IMR-90 (cell line): ENCODE results near the gene UMODL1. TPM values are rescaled to one million over a fixed set of nuclear protein-coding genes. Genes with fewer than 3 reads are reported as not detected.

ENCODE experiments used
- ATAC-seq: fragments of 200-7000 bp; cut with Tn5 transposase; 2 replicates; pipeline ENCODE4 v1.9.1; 2020; ENCODE audit warnings: low read depth, mild to moderate bottlenecking, moderate library complexity
- BruUV-seq: library from RNA; stranded (reverse); fragments of 400-500 nt; replicated peaks from 2 replicates; lab custom pipeline; 2021; lab: Mats Ljungman, UMichigan
- CTCF ChIA-PET: fragments of 300-600 bp; formaldehyde crosslinking; extraction: SDS; loops from one replicate; lab custom pipeline; 2021; ENCODE audit warnings: antibody characterized with exemption; lab: Yijun Ruan, JAX
- POLR2A ChIA-PET: fragments of 300-600 bp; sonication (Branson Sonifier 250); formaldehyde crosslinking; loops from one replicate; lab custom pipeline; 2022; ENCODE audit warnings: antibody characterized with exemption; ENCODE audit not compliant: unreplicated experiment; lab: Charles Lee
- DNase-seq: peaks from one replicate; pipeline ENCODE4 v3.0.0; 2013
- H2AFZ ChIP-seq: replicated peaks from 2 replicates; pipeline ENCODE3; 2013; ENCODE audit warnings: low read length, mild to moderate bottlenecking; ENCODE audit not compliant: poor library complexity
- H2AK5ac ChIP-seq: 2 replicates; pipeline ENCODE4 v1.6.1; 2013; ENCODE audit warnings: low read depth, low read length, inconsistent platforms
- H2AK9ac ChIP-seq: replicated peaks from 2 replicates; pipeline ENCODE3; 2013; ENCODE audit warnings: mild to moderate bottlenecking, low read depth, low read length, moderate library complexity; ENCODE audit not compliant: poor library complexity
- H2BK120ac ChIP-seq: 2 replicates; pipeline ENCODE4 v1.6.1; 2013; ENCODE audit warnings: low read depth, low read length, inconsistent platforms
- H2BK15ac ChIP-seq: 3 replicates; pipeline ENCODE4 v1.6.1; 2013; ENCODE audit warnings: low read depth, low read length, inconsistent platforms
- H2BK20ac ChIP-seq: 2 replicates; pipeline ENCODE4 v1.6.1; 2013; ENCODE audit warnings: low read depth, mild to moderate bottlenecking, inconsistent platforms, low read length, moderate library complexity
- H2BK5ac ChIP-seq: 2 replicates; pipeline ENCODE4 v1.6.1; 2013; ENCODE audit warnings: mild to moderate bottlenecking, low read depth, low read length, inconsistent platforms; ENCODE audit not compliant: poor library complexity, severe bottlenecking
- H3K14ac ChIP-seq: replicated peaks from 2 replicates; pipeline ENCODE4 v1.6.1; 2013; ENCODE audit warnings: low read depth, low read length, inconsistent platforms
- H3K18ac ChIP-seq: 2 replicates; pipeline ENCODE4 v1.6.1; 2013; ENCODE audit warnings: low read depth, low read length, control low read depth
- H3K23ac ChIP-seq: 2 replicates; pipeline ENCODE4 v1.6.1; 2013; ENCODE audit warnings: low read depth, low read length, inconsistent platforms
- H3K27ac ChIP-seq: 2 replicates; pipeline ENCODE4 v1.5.1; 2013; ENCODE audit warnings: mild to moderate bottlenecking, control low read depth, low read length; ENCODE audit not compliant: insufficient read depth
- H3K27me3 ChIP-seq: 2 replicates; pipeline ENCODE4 v1.6.1; 2013; ENCODE audit warnings: low read length; ENCODE audit not compliant: control insufficient read depth, insufficient read depth
- H3K36me3 ChIP-seq: 2 replicates; pipeline ENCODE4 v1.6.1; 2013; ENCODE audit warnings: low read length, mixed read lengths; ENCODE audit not compliant: control insufficient read depth, insufficient read depth
- H3K4ac ChIP-seq: 2 replicates; pipeline ENCODE4 v1.6.1; 2013; ENCODE audit warnings: low read depth, low read length, inconsistent platforms
- H3K4me1 ChIP-seq: 2 replicates; pipeline ENCODE4 v1.6.1; 2013; ENCODE audit warnings: low read length, mixed read lengths; ENCODE audit not compliant: control insufficient read depth, insufficient read depth
- H3K4me2 ChIP-seq: 2 replicates; pipeline ENCODE4 v1.6.1; 2013; ENCODE audit warnings: low read depth, mild to moderate bottlenecking, control low read depth, low read length, moderate library complexity
- H3K4me3 ChIP-seq: 2 replicates; pipeline ENCODE4 v1.5.1; 2013; ENCODE audit warnings: low read depth, mild to moderate bottlenecking, control low read depth, low read length, moderate library complexity; ENCODE audit not compliant: insufficient read depth
- H3K56ac ChIP-seq: 2 replicates; pipeline ENCODE4 v1.6.1; 2013; ENCODE audit warnings: low read length, inconsistent platforms; ENCODE audit not compliant: insufficient read depth; ENCODE audit errors: extremely low read depth
- H3K79me1 ChIP-seq, 2 experiments: 2 replicates each; pipeline ENCODE4 v1.6.1; 2013; ENCODE audit warnings: low read length in 2 of 2, inconsistent platforms in 1 of 2, low read depth in 1 of 2
- H3K9ac ChIP-seq: 2 replicates; pipeline ENCODE4 v1.6.1; 2013; ENCODE audit warnings: low read depth, low read length, control low read depth
- H3K9me1 ChIP-seq: 2 replicates; pipeline ENCODE4 v1.6.1; 2013; ENCODE audit warnings: low read length, inconsistent platforms; ENCODE audit not compliant: insufficient read depth
- H3K9me3 ChIP-seq: 2 replicates; pipeline ENCODE4 v1.6.1; 2013; ENCODE audit warnings: low read length; ENCODE audit not compliant: control insufficient read depth, insufficient read depth
- H4K20me1 ChIP-seq: 2 replicates; pipeline ENCODE4 v1.6.1; 2013; ENCODE audit warnings: low read length, inconsistent platforms; ENCODE audit not compliant: insufficient read depth
- H4K5ac ChIP-seq: 2 replicates; pipeline ENCODE4 v1.6.1; 2013; ENCODE audit warnings: mild to moderate bottlenecking, low read depth, low read length, control low read depth
- H4K8ac ChIP-seq, 2 experiments: 2 replicates each; pipeline ENCODE4 v1.6.1; 2013; ENCODE audit warnings: low read depth in 2 of 2, low read length in 2 of 2, control low read depth in 1 of 2, inconsistent platforms in 1 of 2
- H4K91ac ChIP-seq: 2 replicates; pipeline ENCODE4 v1.6.1; 2013; ENCODE audit warnings: low read depth, low read length, inconsistent platforms; ENCODE audit not compliant: insufficient read depth
- BHLHE40 ChIP-seq: fragments of 150-350 bp; IDR thresholded peaks from 2 replicates; pipeline ENCODE4 v1.6.1; 2016; ENCODE audit warnings: mild to moderate bottlenecking, low read depth, low read length
- CEBPB ChIP-seq: IDR thresholded peaks from 2 replicates; pipeline ENCODE4 v1.6.1; 2012; ENCODE audit warnings: low read depth, low read length, improper control_type of control experiment
- CHD1 ChIP-seq: IDR thresholded peaks from 2 replicates; pipeline ENCODE4 v1.6.1; 2012; ENCODE audit warnings: low read depth, low read length, improper control_type of control experiment
- CTCF ChIP-seq: conservative IDR thresholded peaks from 2 replicates; pipeline ENCODE4 v1.5.1; 2012; ENCODE audit warnings: mild to moderate bottlenecking, low read depth, low read length, improper control_type of control experiment
- ELK1 ChIP-seq: fragments of 150-350 bp; IDR thresholded peaks from 2 replicates; pipeline ENCODE4 v1.6.1; 2016; ENCODE audit warnings: low read depth, mild to moderate bottlenecking, low read length, moderate library complexity, borderline replicate concordance
- FOS ChIP-seq: fragments of 150-350 bp; IDR thresholded peaks from 2 replicates; pipeline ENCODE4 v1.6.1; 2016; ENCODE audit warnings: low read depth, low read length
- MAFK ChIP-seq: IDR thresholded peaks from 2 replicates; pipeline ENCODE4 v1.6.1; 2012; ENCODE audit warnings: low read depth, low read length, improper control_type of control experiment
- MAZ ChIP-seq: IDR thresholded peaks from 2 replicates; pipeline ENCODE4 v1.6.1; 2012; ENCODE audit warnings: low read depth, mild to moderate bottlenecking, low read length, improper control_type of control experiment, moderate library complexity, borderline replicate concordance
- MXI1 ChIP-seq: IDR thresholded peaks from 2 replicates; pipeline ENCODE4 v1.6.1; 2012; ENCODE audit warnings: low read depth, mild to moderate bottlenecking, low read length, moderate library complexity, borderline replicate concordance
- NFE2L2 ChIP-seq: fragments of 150-350 bp; IDR thresholded peaks from 2 replicates; pipeline ENCODE4 v1.6.1; 2016; ENCODE audit warnings: low read depth, mild to moderate bottlenecking, low read length
- POLR2A ChIP-seq: IDR thresholded peaks from 2 replicates; pipeline ENCODE4 v1.6.1; 2012; ENCODE audit warnings: mild to moderate bottlenecking, low read depth, low read length
- RAD21 ChIP-seq: IDR thresholded peaks from 2 replicates; pipeline ENCODE4 v1.6.1; 2012; ENCODE audit warnings: low read length, improper control_type of control experiment
- RCOR1 ChIP-seq: IDR thresholded peaks from 2 replicates; pipeline ENCODE4 v1.6.1; 2012; ENCODE audit warnings: mild to moderate bottlenecking, low read length, improper control_type of control experiment; ENCODE audit not compliant: insufficient replicate concordance
- RFX5 ChIP-seq: IDR thresholded peaks from 2 replicates; pipeline ENCODE4 v1.8.0; 2012; ENCODE audit warnings: low read depth, mild to moderate bottlenecking, low read length, moderate library complexity
- SMC3 ChIP-seq: fragments of 150-350 bp; IDR thresholded peaks from 2 replicates; pipeline ENCODE4 v1.6.1; 2016; ENCODE audit warnings: low read depth, mild to moderate bottlenecking, antibody characterized with exemption, low read length, moderate library complexity
- USF2 ChIP-seq: fragments of 150-350 bp; IDR thresholded peaks from 2 replicates; pipeline ENCODE4 v1.6.1; 2017; ENCODE audit warnings: mild to moderate bottlenecking, antibody characterized with exemption, low read length, low read depth
- WGBS, 2 experiments: methylation state at CpG; one replicate each; pipeline versions ENCODE4 v1.1.5 to v1.1.7; 2013; ENCODE audit warnings: missing lambda C conversion rate in 2 of 2; ENCODE audit not compliant: insufficient read length in 1 of 2; ENCODE audit errors: extremely low coverage in 2 of 2; 5-methylcytosine and 5-hydroxymethylcytosine counted together
- dilution Hi-C: fragments of 300-500 bp; cut with HindIII; formaldehyde crosslinking; loops from one replicate; pipeline ENCODE4 v1.14.3; 2018; ENCODE audit warnings: low sequenced_read_pairs; ENCODE audit not compliant: unreplicated experiment
- in situ Hi-C: fragments of 300-500 bp; cut with MboI; formaldehyde crosslinking; loops from 3 replicates; pipeline ENCODE4 v1.14.3; 2019; ENCODE audit warnings: low sequenced_read_pairs, inconsistent platforms, mixed read lengths
- intact Hi-C: fragments of 100-400 bp; cut with micrococcal nuclease; formaldehyde crosslinking; loops from 2 replicates; pipeline ENCODE4 v1.10.0; 2022
- polyA plus RNA-seq, 3 experiments: library from polyadenylated mRNA; depleted of rRNA; stranded (reverse); fragments of >200 nt; gene quantifications; 2 replicates each; pipeline ENCODE4 v1.2.3, GENCODE V29; 2012; ENCODE audit warnings: low replicate concordance in 1 of 3
- total RNA-seq: library from RNA; depleted of rRNA; stranded (reverse); fragments of >200 nt; gene quantifications from 2 replicates; pipeline ENCODE4 v1.2.3, GENCODE V29; 2012

UMODL1 gene
- total and polyA plus RNA-seq, 2 of the 4 experiments (the other 2 are of a cell fraction), result 0.02 TPM; not detected in 1

- ATAC-seq (no peak), DNase-seq (no peak)
- H3K4me2 ChIP-seq, result no peak overlapping the region
- dilution Hi-C loops (no loop called here), intact Hi-C loops (no loop called here), in situ Hi-C loops (loop anchor here (10.0 kb wide), 1 partner anchor 158 kb away; no protein-coding TSS in a partner anchor)
- peaks cover 2% of the 10 kb centered on the region; the same call in 1 of the 2 replicates for H3K27me3 ChIP-seq
- no peak overlapping the region for H2BK15ac ChIP-seq
- H2AFZ ChIP-seq, result no peak overlapping the region
- peaks cover 14% of the 10 kb centered on the region for H3K4me1 ChIP-seq
- no peak overlapping the region for H4K8ac ChIP-seq
- H3K4ac ChIP-seq, result no peak overlapping the region
- no peak overlapping the region for H2AK9ac ChIP-seq
- ChIA-PET CTCF (interaction anchor here (1.2 to 2.2 kb wide), 2 partner anchors 15 to 68 kb away, joined by 4 to 5 read pairs; no protein-coding TSS in a partner anchor), POLR2A (no interaction called here)
- no peak overlapping the region for H3K23ac ChIP-seq
- H3K56ac ChIP-seq, result no peak overlapping the region
- no peak overlapping the region for H2BK5ac ChIP-seq
- H2BK20ac ChIP-seq, result no peak overlapping the region
- 100% methylated on average over 1 of the region's 8 CpGs; no CpG with 5 or more reads in 1 of the 2 experiments for WGBS, 2 experiments
- TF ChIP-seq RAD21 (no peak), RCOR1 (no peak), USF2 (no peak), CTCF (no peak), SMC3 (no peak), MAZ (no peak), POLR2A (no peak), ELK1 (no peak), NFE2L2 (no peak), CHD1 (no peak), MAFK (no peak), CEBPB (no peak), FOS (no peak), RFX5 (no peak), MXI1 (no peak), BHLHE40 (no peak)
- no peak overlapping the region for H3K9ac ChIP-seq
- H4K5ac ChIP-seq, result no peak overlapping the region
- H3K9me1 ChIP-seq, result peaks cover 10% of the 10 kb centered on the region
- H3K14ac ChIP-seq, result no peak overlapping the region
- H4K20me1 ChIP-seq, result no peaks in the 10 kb centered on the region
- H3K27ac ChIP-seq, result no peak overlapping the region
- H3K18ac ChIP-seq, result no peak overlapping the region
- H3K9me3 ChIP-seq, result peaks cover 7% of the 10 kb centered on the region
- no TSS peak for BruUV-seq
- H3K79me1 ChIP-seq, result no peaks in the 10 kb centered on the region
- no peaks in the 10 kb centered on the region for H3K36me3 ChIP-seq
- peak overlapping the region; percentile 11; the same call in 1 of the 2 replicates for H2AK5ac ChIP-seq
- no peak overlapping the region for H3K4me3 ChIP-seq
- H4K91ac ChIP-seq, result no peak overlapping the region
- H2BK120ac ChIP-seq, result no peak overlapping the region
These were observed 21.7 kb downstream of the UMODL1 start for GRCh38 chr21:42092771-42093170.
